ENCODE data around the gene GNA15.

DNA sequence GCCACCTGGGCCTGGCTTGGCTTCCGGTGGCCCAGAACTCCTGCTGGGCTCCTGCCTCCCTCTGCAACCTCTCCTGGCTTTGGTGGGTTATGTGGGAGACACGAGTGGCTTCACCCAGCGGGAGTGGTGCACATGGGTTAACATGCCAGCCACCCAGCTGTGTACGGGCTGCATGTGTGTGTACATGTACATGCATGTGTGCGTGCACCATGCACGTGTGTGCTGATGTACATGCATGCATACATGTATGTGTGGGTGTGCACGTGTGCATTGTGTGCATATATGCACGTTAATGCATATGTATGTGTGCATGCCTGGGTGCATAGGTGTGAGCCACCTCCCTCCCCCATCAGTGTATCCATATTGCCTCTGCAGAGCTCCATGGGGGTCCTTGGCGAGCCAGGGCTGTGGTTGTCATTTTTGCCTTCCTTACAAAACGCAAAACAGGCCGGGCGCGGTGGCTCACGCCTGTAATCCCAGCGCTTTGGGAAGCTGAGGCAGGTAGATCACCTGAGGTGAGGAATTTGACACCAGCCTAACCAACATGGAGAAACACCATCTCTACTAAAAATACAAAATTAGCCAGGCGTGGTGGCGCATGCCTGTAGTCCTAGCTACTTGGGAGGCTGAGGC is 29.2 kb upstream of the GNA15 start:
- TF ChIP-seq CTCF (conservative IDR thresholded peaks at IDR 0.05 in 1 of 2, IDR thresholded peaks at IDR 0.05 in 1 of 2; ENCODE audit: low read depth in 1 of 2, low read length in 2 of 2) (no peak), EZH2 (IDR thresholded peaks at IDR 0.05; ENCODE audit: low read length, missing control alignments) (no peak)
